H9 (cell line): Measurements from ENCODE around the gene PRKAR2B. TPM values are rescaled to one million over a fixed set of nuclear protein-coding genes. Genes with fewer than 3 reads are reported as not detected.

Experiments used
- DNase-seq: peaks from one replicate; pipeline ENCODE4 v3.0.0-alpha.2; 2017
- H2AFZ ChIP-seq: one replicate; pipeline ENCODE4 v1.6.1; 2013; ENCODE audit warnings: mild to moderate bottlenecking, low read length, control low read depth, moderate library complexity
- H2AK5ac ChIP-seq: 2 replicates; pipeline ENCODE4 v1.6.1; 2013; ENCODE audit warnings: low read length, control low read depth, mixed read lengths; ENCODE audit not compliant: insufficient read length
- H2BK120ac ChIP-seq: one replicate; pipeline ENCODE4 v1.6.1; 2013; ENCODE audit warnings: low read depth, mild to moderate bottlenecking, low read length, control low read depth, inconsistent platforms; ENCODE audit not compliant: poor library complexity, severe bottlenecking
- H2BK12ac ChIP-seq: 2 replicates; pipeline ENCODE4 v1.6.1; 2013; ENCODE audit warnings: low read length, control low read depth, mixed read lengths, low read depth; ENCODE audit not compliant: insufficient read length
- H2BK15ac ChIP-seq: 2 replicates; pipeline ENCODE4 v1.6.1; 2013; ENCODE audit warnings: low read depth, low read length, control low read depth
- H2BK20ac ChIP-seq: one replicate; pipeline ENCODE4 v1.6.1; 2013; ENCODE audit warnings: low read depth, mild to moderate bottlenecking, low read length, control low read depth, inconsistent platforms; ENCODE audit not compliant: poor library complexity, severe bottlenecking
- H2BK5ac ChIP-seq: 2 replicates; pipeline ENCODE4 v1.6.1; 2013; ENCODE audit warnings: low read length, control low read depth, mixed read lengths; ENCODE audit not compliant: insufficient read length
- H3K14ac ChIP-seq: 2 replicates; pipeline ENCODE4 v1.6.1; 2013; ENCODE audit warnings: low read length, control low read depth; ENCODE audit not compliant: insufficient read depth
- H3K18ac ChIP-seq: 2 replicates; pipeline ENCODE4 v1.6.1; 2013; ENCODE audit warnings: low read depth, mild to moderate bottlenecking, mixed read lengths, low read length, control low read depth; ENCODE audit not compliant: insufficient read length
- H3K23ac ChIP-seq: 2 replicates; pipeline ENCODE4 v1.6.1; 2013; ENCODE audit warnings: low read length, control low read depth, mixed read lengths, low read depth; ENCODE audit not compliant: insufficient read length
- H3K23me2 ChIP-seq: 2 replicates; pipeline ENCODE4 v1.6.1; 2013; ENCODE audit warnings: low read depth, mild to moderate bottlenecking, mixed read lengths, low read length, control low read depth; ENCODE audit not compliant: insufficient read length, poor library complexity, severe bottlenecking
- H3K27ac ChIP-seq: 2 replicates; pipeline ENCODE4 v1.5.1; 2013; ENCODE audit warnings: low read length, control low read depth, mixed read lengths, low read depth; ENCODE audit not compliant: insufficient read length
- H3K27me3 ChIP-seq: 2 replicates; pipeline ENCODE4 v1.6.1; 2013; ENCODE audit warnings: low read length, control low read depth, inconsistent platforms; ENCODE audit not compliant: insufficient read depth
- H3K4ac ChIP-seq: 2 replicates; pipeline ENCODE4 v1.6.1; 2013; ENCODE audit warnings: low read depth, mild to moderate bottlenecking, control low read depth, inconsistent platforms, low read length, moderate library complexity
- H3K4me1 ChIP-seq: 2 replicates; pipeline ENCODE4 v1.6.1; 2013; ENCODE audit warnings: low read length, control low read depth, inconsistent platforms; ENCODE audit not compliant: insufficient read depth
- H3K4me2 ChIP-seq: 2 replicates; pipeline ENCODE4 v1.6.1; 2013; ENCODE audit warnings: low read length, control low read depth, mixed read lengths; ENCODE audit not compliant: insufficient read length, insufficient read depth
- H3K56ac ChIP-seq: 2 replicates; pipeline ENCODE4 v1.6.1; 2013; ENCODE audit warnings: low read depth, mild to moderate bottlenecking, mixed read lengths, low read length, control low read depth; ENCODE audit not compliant: insufficient read length
- H3K79me1 ChIP-seq: 2 replicates; pipeline ENCODE4 v1.6.1; 2013; ENCODE audit warnings: low read depth, mild to moderate bottlenecking, moderate library complexity, low read length, control low read depth, inconsistent platforms; ENCODE audit not compliant: insufficient read depth, poor library complexity, severe bottlenecking
- H3K79me2 ChIP-seq: 2 replicates; pipeline ENCODE4 v1.6.1; 2013; ENCODE audit warnings: low read length, control low read depth, inconsistent platforms; ENCODE audit not compliant: insufficient read depth
- H3K9ac ChIP-seq: 2 replicates; pipeline ENCODE4 v1.6.1; 2013; ENCODE audit warnings: low read length, control low read depth, mixed read lengths; ENCODE audit not compliant: insufficient read length; ENCODE audit errors: extremely low read depth
- H3K9me3 ChIP-seq: one replicate; pipeline ENCODE4 v1.6.1; 2013; ENCODE audit warnings: low read depth, low read length, inconsistent platforms; ENCODE audit not compliant: control insufficient read depth
- H3T11ph ChIP-seq: one replicate; pipeline ENCODE4 v1.6.1; 2013; ENCODE audit warnings: mild to moderate bottlenecking, low read length, control low read depth, inconsistent platforms
- H4K20me1 ChIP-seq: one replicate; pipeline ENCODE4 v1.6.1; 2013; ENCODE audit not compliant: control insufficient read depth, insufficient read length, insufficient read depth
- H4K5ac ChIP-seq: 2 replicates; pipeline ENCODE4 v1.6.1; 2013; ENCODE audit warnings: low read depth, mild to moderate bottlenecking, mixed read lengths, low read length, control low read depth; ENCODE audit not compliant: insufficient read length
- H4K8ac ChIP-seq: replicated peaks from 2 replicates; pipeline ENCODE4 v1.6.1; 2013; ENCODE audit warnings: low read length, control low read depth, mixed read lengths, low read depth; ENCODE audit not compliant: insufficient read length
- H4K91ac ChIP-seq: 2 replicates; pipeline ENCODE4 v1.6.1; 2013; ENCODE audit warnings: low read depth, mild to moderate bottlenecking, moderate library complexity, mixed read lengths, low read length, control low read depth; ENCODE audit not compliant: insufficient read length
- H3K27ac Mint-ChIP-seq, 3 experiments: 2 replicates in 2 of 3; 3 replicates in 1 of 3; pipeline ENCODE4 v1.8.0; 2020 to 2021; ENCODE audit warnings: mixed read lengths in 3 of 3, mild to moderate bottlenecking in 1 of 3, moderate library complexity in 1 of 3
- H3K27me3 Mint-ChIP-seq: 2 replicates; pipeline ENCODE4 v1.8.0; 2021; ENCODE audit warnings: low read depth, mild to moderate bottlenecking, moderate library complexity, mixed read lengths
- H3K36me3 Mint-ChIP-seq, 3 experiments: 2 replicates in 2 of 3; 3 replicates in 1 of 3; pipeline ENCODE4 v1.8.0; 2020 to 2021; ENCODE audit warnings: low read depth in 3 of 3, mixed read lengths in 3 of 3; ENCODE audit not compliant: insufficient read depth in 1 of 3
- H3K4me1 Mint-ChIP-seq, 2 experiments: 2 replicates each; pipeline ENCODE4 v1.8.0; 2020; ENCODE audit warnings: mixed read lengths in 2 of 2
- H3K4me3 Mint-ChIP-seq, 2 experiments: 2 replicates in 1 of 2; 3 replicates in 1 of 2; pipeline ENCODE4 v1.8.0; 2020 to 2021; ENCODE audit warnings: mild to moderate bottlenecking in 2 of 2, mixed read lengths in 2 of 2, moderate library complexity in 1 of 2
- H3K9me3 Mint-ChIP-seq, 2 experiments: 2 replicates in 1 of 2; 3 replicates in 1 of 2; pipeline ENCODE4 v1.8.0; 2020; ENCODE audit warnings: mild to moderate bottlenecking in 2 of 2, mixed read lengths in 2 of 2, moderate library complexity in 1 of 2
- CTCF ChIP-seq: fragments of 200-600 bp; sonication (generic); conservative IDR thresholded peaks from 3 replicates; pipeline ENCODE4 v1.8.0; 2021; ENCODE audit warnings: antibody characterized with exemption, mild to moderate bottlenecking
- WGBS: extraction: QIAGEN DNeasy Blood & Tissue Kit; methylation state at CpG from one replicate; pipeline ENCODE4 v1.1.7; 2013; ENCODE audit warnings: missing lambda C conversion rate, low lambda C conversion rate, mixed read lengths; ENCODE audit not compliant: insufficient read length; ENCODE audit errors: extremely low coverage; 5-methylcytosine and 5-hydroxymethylcytosine counted together
- total RNA-seq: library from RNA; stranded (reverse); gene quantifications from 2 replicates; pipeline ENCODE4 v1.2.1, GENCODE V29; 2021

Gene PRKAR2B
- total RNA-seq, 1 experiment from 2014 or later, result 16.6 TPM

- no peak overlapping the region for H2AFZ ChIP-seq
- H3K79me1 ChIP-seq, result no peaks in the 10 kb centered on the region
- no peak for DNase-seq
- H2BK12ac ChIP-seq, result no peak overlapping the region
- no peak overlapping the region for H4K8ac ChIP-seq
- H2AK5ac ChIP-seq, result no peak overlapping the region
- no peak overlapping the region for H4K91ac ChIP-seq
- no peaks in the 10 kb centered on the region for H3K27me3 ChIP-seq
- no peaks in the 10 kb centered on the region for H4K20me1 ChIP-seq
- Mint-ChIP-seq H3K9me3 (peaks cover 7 to 10% of the 10 kb centered on the region in 2 experiments; a peak in 4 of 5 replicates), H3K27me3 (no peaks in the 10 kb centered on the region), H3K4me3 (no peak overlapping the region), H3K4me1 (peaks cover 29 to 30% of the 10 kb centered on the region in 2 experiments), H3K36me3 (peaks cover 0 to 19% (median 2%) of the 10 kb centered on the region in 3 experiments; a peak in 4 of 7 replicates), H3K27ac (no peak overlapping the region)
- no peak overlapping the region for H2BK20ac ChIP-seq
- no peaks in the 10 kb centered on the region for H3K23me2 ChIP-seq
- H3K23ac ChIP-seq, result no peak overlapping the region
- H3K79me2 ChIP-seq, result no peaks in the 10 kb centered on the region
- no peak overlapping the region for H3K9ac ChIP-seq
- no peak overlapping the region for H2BK5ac ChIP-seq
- no peak overlapping the region for H3K27ac ChIP-seq
- H4K5ac ChIP-seq, result no peak overlapping the region
- no peak for TF ChIP-seq CTCF
- H3K9me3 ChIP-seq, result no peaks in the 10 kb centered on the region
- no CpG with 5 or more reads among the region's 2 CpGs for WGBS
- no peak overlapping the region for H3K14ac ChIP-seq
- no peak overlapping the region for H3K4ac ChIP-seq
- H3K56ac ChIP-seq, result no peak overlapping the region
- no peak overlapping the region for H3K18ac ChIP-seq
- H3T11ph ChIP-seq, result no peak overlapping the region
- no peak overlapping the region for H2BK120ac ChIP-seq
- H3K4me2 ChIP-seq, result no peak overlapping the region
- H2BK15ac ChIP-seq, result no peak overlapping the region
- no peaks in the 10 kb centered on the region; the same call in none of the 2 replicates for H3K4me1 ChIP-seq
These were observed 88.9 kb downstream of the PRKAR2B start for GRCh38 chr7:107133396-107133795.
